ENCODE measurements around the gene EML5. TPM values are rescaled to one million over a fixed set of nuclear protein-coding genes. Genes with fewer than 3 reads are reported as not detected.

EML5 gene
- total and polyA plus RNA-seq, 9 donors: 5.7 to 86.5 (median 29.5) TPM

DNA sequence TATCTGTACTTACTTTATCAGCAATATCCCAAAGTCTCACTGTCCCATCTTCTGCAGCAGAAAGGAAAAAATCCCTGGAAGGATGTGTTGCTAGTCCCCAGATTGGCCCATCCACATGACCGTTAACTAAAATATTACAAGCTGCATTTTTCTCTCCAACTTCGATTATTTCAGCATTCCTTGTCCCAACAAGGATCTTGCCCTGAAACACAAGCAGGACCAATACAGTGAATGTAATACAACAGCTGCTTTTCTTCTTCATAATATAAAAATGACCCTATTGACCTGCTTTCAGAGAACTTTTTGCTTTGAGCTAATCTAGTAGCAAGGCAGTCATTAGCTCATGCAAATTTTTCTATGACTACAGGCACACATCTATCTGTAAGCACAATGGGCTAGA is 171.7 kb downstream of the EML5 start:
- Histone ChIP-seq H3K36me3 (no peaks in the 10 kb centered on the region), H3K4me3 (no peak overlapping the region), H3K27me3 (no peaks in the 10 kb centered on the region), H3K4me1 (ENCODE audit: insufficient read depth) (no peaks in the 10 kb centered on the region), H3K9me3 (no peaks in the 10 kb centered on the region), H3K27ac (no peak overlapping the region)
- TF ChIP-seq POLR2A (IDR thresholded peaks at IDR 0.05) (no peak), EP300 (IDR thresholded peaks at IDR 0.05) (no peak)
- TF ChIP-seq, protein P1, sequence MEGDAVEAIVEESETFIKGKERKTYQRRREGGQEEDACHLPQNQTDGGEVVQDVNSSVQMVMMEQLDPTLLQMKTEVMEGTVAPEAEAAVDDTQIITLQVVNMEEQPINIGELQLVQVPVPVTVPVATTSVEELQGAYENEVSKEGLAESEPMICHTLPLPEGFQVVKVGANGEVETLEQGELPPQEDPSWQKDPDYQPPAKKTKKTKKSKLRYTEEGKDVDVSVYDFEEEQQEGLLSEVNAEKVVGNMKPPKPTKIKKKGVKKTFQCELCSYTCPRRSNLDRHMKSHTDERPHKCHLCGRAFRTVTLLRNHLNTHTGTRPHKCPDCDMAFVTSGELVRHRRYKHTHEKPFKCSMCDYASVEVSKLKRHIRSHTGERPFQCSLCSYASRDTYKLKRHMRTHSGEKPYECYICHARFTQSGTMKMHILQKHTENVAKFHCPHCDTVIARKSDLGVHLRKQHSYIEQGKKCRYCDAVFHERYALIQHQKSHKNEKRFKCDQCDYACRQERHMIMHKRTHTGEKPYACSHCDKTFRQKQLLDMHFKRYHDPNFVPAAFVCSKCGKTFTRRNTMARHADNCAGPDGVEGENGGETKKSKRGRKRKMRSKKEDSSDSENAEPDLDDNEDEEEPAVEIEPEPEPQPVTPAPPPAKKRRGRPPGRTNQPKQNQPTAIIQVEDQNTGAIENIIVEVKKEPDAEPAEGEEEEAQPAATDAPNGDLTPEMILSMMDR (IDR thresholded peaks at IDR 0.05): no peak
- 14 to 30% (median 21%) methylated on average over 2 of the region's 2 CpGs for WGBS, 3 donors
- DNase-seq: no peak
- intact Hi-C loops (cut with DNase I): no loop called here

DNA sequence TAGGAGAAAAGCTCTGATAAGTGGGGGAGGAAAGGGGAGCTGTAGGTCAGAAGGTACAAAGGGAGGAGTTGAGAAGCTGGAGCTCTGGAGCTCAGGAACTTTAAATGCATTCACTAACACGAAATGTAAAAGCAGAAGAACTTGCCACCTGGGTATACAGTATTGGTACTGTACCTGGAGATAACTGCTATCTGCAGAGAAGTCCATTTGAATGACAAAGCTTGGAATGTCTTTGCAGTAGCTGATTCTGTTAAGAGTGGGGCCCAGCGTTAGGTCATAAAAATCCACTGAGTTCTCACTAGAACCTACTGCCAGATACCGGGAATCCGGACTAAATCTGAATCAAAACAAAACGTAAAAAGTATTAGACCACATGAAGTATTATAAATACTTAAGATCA is 174.3 kb downstream of the EML5 start:
- no peak for TF ChIP-seq POLR2A (IDR thresholded peaks at IDR 0.05)
- TF ChIP-seq EP300 (IDR thresholded peaks at IDR 0.05): no peak
- TF ChIP-seq, protein P1 (IDR thresholded peaks at IDR 0.05): no peak
- DNase-seq: no peak
- no peaks in the 10 kb centered on the region for H3K27me3 ChIP-seq
- WGBS, 3 donors: 61 to 74% (median 73%) methylated on average over 5 of the region's 5 CpGs
- no peaks in the 10 kb centered on the region for H3K9me3 ChIP-seq
- H3K27ac ChIP-seq: no peak overlapping the region
- H3K4me1 ChIP-seq (ENCODE audit: insufficient read depth): no peaks in the 10 kb centered on the region
- no peak overlapping the region for H3K4me3 ChIP-seq
- H3K36me3 ChIP-seq: no peaks in the 10 kb centered on the region
- intact Hi-C loops (cut with DNase I): no loop called here

DNA sequence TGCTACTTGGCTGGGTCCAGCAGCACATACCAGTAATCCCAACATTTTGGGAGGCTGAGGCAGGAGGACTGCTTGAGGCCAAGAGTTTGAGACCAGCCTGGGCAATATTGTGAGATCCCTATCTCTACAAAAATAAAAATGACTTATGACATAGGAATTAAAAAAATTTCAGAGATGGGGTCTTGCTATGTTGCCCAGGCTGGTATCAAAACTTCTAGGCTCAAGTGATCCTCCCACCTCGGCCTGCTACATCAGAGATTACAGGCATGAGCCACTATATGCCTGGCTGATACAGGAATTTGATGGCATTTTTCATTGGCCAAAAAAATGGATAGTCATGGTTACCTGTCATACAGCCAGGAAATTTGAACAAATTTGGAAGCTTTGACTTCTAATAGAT is 175.3 kb downstream of the EML5 start:
- TF ChIP-seq EP300 (IDR thresholded peaks at IDR 0.05) (no peak), POLR2A (IDR thresholded peaks at IDR 0.05) (no peak)
- TF ChIP-seq, protein P1 (IDR thresholded peaks at IDR 0.05): no peak
- 94 to 100% (median 94%) methylated on average over 1 of the region's 1 CpG for WGBS, 3 donors
- Histone ChIP-seq H3K4me3 (no peak overlapping the region), H3K9me3 (no peaks in the 10 kb centered on the region), H3K4me1 (ENCODE audit: insufficient read depth) (no peaks in the 10 kb centered on the region), H3K27me3 (no peaks in the 10 kb centered on the region), H3K27ac (no peak overlapping the region), H3K36me3 (no peaks in the 10 kb centered on the region)
- no peak for DNase-seq
- intact Hi-C loops (cut with DNase I): no loop called here

DNA sequence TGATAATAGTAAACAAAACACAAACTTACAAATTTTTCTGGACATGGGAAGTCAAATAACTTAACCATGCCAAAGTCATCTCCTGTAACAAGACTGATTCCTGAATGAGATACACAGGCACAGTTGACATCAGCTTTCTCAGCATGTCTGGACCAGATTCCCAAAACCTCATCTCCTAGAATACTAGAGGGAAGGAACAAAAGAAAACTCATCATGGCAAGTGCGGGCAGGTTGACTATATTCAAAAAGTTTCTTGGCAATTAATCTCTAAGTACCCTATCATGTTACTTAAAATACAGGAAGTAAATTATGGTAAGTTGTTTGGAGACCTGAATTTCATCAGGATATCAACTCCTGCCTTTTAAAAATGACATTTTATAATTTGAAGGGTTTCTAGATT is 176.1 kb downstream of the EML5 start:
- no peaks in the 10 kb centered on the region for H3K4me1 ChIP-seq (ENCODE audit: insufficient read depth)
- DNase-seq: no peak
- no peak overlapping the region for H3K27ac ChIP-seq
- no peak for TF ChIP-seq EP300 (IDR thresholded peaks at IDR 0.05)
- TF ChIP-seq POLR2A (IDR thresholded peaks at IDR 0.05): no peak
- TF ChIP-seq, protein P1 (IDR thresholded peaks at IDR 0.05): no peak
- H3K4me3 ChIP-seq: no peak overlapping the region
- no peaks in the 10 kb centered on the region for H3K9me3 ChIP-seq
- intact Hi-C loops (cut with DNase I): no loop called here
- 93 to 100% (median 96%) methylated on average over 1 of the region's 1 CpG for WGBS, 3 donors
- H3K27me3 ChIP-seq: no peaks in the 10 kb centered on the region
- H3K36me3 ChIP-seq: no peaks in the 10 kb centered on the region
